GM11168 (cell line): ENCODE measurements around the gene TICAM2.

ENCODE experiments used
- in situ Hi-C: fragments of 300-500 bp; cut with MboI; formaldehyde crosslinking; loops from one replicate; pipeline ENCODE4 v1.12.0; 2022; ENCODE audit warnings: low sequenced_read_pairs; ENCODE audit not compliant: unreplicated experiment

The TICAM2 gene

GRCh38 chr5:115616472-115616871 is 14.2 kb upstream of the TICAM2 start:
- in situ Hi-C loops: no loop called here

- in situ Hi-C loops: no loop called here
Observed at GRCh38 chr5:115611873-115612272, 9.6 kb upstream of the TICAM2 start.

GRCh38 chr5:115607935-115608334 is 5.7 kb upstream of the TICAM2 start:
- in situ Hi-C loops: no loop called here

GRCh38 chr5:115605436-115605835 is 3.2 kb upstream of the TICAM2 start:
- in situ Hi-C loops: no loop called here

DNA sequence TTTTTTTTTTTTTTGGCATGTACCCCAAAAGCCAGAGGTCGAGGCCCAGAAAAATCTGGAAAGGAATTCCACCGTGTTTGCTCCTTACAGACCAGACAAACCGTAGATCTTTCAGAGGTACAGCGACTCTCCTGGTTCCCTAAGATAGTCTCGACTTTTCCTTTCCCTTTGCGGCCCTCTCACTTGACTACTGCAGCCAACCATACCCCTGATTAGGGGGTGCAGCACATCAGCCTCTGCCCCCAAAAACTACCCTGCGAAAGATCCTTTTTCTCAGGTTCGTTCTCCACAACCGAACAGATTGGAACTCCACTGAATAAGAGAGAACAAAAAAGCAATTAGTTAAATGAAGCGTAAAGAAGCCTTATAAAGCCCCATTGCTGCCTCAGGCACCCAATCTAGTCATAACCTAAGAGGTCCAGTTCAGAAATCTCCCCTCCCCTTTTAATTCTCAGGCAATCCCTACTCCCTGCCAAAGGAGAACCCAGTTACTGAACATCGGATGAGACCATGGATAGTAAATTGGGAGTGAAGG is 379 bp upstream of the TICAM2 start:
- in situ Hi-C loops: no loop called here

DNA sequence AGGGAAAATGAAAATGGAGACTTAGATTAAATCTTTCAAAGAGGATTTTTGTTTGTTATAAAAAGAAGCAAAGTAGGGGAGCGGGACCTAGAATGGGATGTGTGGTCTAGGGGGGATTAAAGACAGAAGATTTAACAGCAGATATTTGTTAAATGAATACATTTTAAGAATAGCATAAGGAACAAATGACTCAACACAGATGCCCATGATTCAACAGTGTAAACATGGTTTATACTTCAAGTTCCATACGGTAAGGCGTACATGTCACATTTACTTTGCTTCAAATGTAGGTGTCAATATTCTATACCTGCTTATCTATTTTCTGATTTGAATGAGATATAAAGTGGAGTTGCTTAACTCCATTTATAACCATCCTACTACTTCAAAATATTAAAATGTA is 1.5 kb downstream of the TICAM2 start:
- in situ Hi-C loops: no loop called here

GRCh38 chr5:115599924-115600323 is 2.4 kb downstream of the TICAM2 start:
- in situ Hi-C loops: no loop called here

DNA sequence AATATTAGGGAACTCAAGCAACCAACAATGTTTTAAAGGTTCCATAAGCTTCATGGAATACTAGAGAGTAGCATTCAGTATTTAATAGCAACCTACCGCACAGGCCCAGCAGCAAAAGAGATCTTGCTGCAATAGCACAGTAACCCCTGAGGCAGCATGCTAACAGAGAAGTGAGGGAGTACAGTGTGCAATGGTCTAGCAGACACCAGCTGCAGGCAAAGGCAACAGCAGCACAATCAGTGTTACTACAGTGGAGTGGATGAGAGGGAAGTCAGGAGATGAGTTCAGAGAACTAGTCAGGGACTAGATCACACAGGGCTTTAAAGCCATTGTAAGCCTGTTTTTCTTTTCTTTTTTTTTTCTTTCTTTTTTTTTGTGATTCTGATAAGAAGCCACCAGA is 2.8 kb downstream of the TICAM2 start:
- in situ Hi-C loops: no loop called here

DNA sequence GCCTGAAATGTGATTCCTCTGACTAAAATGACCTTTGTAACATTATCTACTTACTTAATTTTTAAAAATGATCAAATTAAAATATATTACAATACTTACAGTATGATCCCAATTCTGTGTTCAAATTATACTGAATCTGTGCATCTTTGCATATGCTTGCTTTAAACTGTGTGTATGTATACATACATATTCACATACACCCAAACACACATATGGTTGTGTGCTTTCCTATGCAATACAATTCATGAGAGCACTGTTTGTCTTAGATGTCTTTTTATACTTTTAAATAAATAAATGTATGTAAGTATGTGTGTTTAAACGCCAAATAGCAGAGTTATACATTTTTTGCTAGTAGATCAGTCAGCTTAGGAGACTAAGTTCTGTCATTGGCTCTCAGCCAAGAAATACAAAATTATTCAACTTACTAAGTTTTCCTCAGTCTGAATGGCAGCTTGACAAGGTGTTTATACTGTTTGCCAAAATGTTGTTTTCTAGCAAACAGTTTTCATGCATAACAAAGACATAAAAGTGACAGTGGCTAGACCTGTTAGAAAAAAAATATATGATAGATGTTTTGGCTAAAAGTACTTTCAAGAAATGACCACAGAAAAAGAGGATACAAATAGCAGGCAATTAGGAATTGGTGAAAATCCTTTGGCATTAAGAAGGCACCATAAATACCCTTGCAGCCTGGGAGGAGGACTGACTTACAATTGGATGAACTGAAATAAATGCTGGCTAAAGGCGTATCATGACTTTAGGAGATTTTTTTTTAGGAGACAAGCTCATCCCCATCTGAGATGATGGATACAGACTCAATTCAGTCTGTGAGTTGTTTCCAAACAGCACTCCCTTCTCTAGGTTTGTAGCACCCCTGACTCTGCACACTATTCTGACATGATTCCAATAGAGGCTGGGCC is 7.9 kb downstream of the TICAM2 start:
- in situ Hi-C loops: loop anchor here (5.0 kb wide), 1 partner anchor 287 kb away; no protein-coding TSS in a partner anchor

- in situ Hi-C loops: no loop called here
Observed at GRCh38 chr5:115589043-115589442, 13.2 kb downstream of the TICAM2 start.

GRCh38 chr5:115588640-115589039 is 13.6 kb downstream of the TICAM2 start:
- in situ Hi-C loops: no loop called here

DNA sequence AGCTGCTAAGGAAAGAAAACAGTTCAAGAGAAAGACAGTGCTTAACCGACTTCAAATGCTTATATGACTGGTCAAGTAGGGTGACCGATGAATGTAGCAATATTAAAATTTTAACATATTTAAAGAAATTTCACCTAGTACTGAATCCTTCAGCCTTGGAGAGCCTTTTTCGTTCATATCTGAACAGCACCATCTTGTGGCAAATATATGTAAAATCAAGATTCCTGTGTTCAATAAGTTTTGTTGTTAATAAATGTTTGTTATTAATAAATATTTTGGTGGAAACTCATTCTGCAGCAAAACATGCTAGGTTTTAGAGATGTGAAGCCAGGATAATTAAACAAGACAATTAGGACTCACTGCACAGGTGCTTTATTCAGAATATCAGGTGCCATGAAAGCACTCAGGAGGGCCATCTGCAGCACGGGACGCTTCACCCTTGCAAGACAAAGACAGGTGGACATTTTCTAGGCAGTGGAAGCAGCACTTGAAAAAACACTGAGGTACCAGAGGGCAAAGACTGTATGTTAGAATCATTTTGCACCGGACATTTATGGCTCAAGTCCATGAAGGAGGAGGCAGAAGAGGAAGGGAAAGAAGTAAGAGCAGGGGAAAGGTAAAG is 15.6 kb downstream of the TICAM2 start:
- in situ Hi-C loops: no loop called here

- in situ Hi-C loops: no loop called here
Observed at GRCh38 chr5:115585265-115585664, 17.0 kb downstream of the TICAM2 start.

DNA sequence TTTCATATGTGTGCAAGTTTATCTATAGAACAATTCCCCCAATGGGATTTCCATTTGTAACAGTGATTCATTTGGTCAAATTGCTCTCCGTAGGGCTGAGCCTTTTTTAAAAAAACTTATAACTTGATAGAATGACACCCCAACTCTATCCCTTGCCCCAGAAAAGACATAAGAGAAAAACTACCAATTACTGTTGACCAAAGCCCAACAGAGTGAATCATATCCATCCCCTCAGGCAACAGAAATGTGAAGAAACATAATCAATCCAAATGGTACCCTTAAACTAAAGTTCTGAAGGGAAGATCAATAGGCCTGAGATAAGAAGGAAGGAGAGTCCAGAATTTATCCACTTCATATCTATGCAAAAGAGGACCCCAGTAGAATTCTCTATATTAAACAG is 17.8 kb downstream of the TICAM2 start:
- in situ Hi-C loops: no loop called here

DNA sequence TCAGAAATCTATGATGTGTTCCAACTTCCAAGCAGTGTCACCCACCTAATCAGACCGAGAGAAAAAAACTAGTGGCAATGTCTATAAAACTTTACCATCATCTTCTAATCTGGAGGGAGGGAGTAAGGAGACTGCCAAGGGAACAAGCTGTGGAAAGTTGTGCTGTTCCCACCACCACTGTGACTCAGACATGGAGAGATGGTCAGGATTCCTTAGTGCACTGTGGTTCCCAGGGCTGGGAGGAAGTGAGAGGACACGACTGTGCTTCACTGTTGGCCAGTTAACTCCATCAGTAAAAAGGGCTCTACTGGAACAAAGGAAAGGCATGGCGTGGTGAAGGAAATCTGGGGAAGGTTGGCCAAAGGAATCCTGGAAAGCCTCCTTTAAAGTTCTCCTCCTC is 18.8 kb downstream of the TICAM2 start:
- in situ Hi-C loops: no loop called here

- in situ Hi-C loops: no loop called here
Observed at GRCh38 chr5:115580941-115581340, 21.3 kb downstream of the TICAM2 start.

DNA sequence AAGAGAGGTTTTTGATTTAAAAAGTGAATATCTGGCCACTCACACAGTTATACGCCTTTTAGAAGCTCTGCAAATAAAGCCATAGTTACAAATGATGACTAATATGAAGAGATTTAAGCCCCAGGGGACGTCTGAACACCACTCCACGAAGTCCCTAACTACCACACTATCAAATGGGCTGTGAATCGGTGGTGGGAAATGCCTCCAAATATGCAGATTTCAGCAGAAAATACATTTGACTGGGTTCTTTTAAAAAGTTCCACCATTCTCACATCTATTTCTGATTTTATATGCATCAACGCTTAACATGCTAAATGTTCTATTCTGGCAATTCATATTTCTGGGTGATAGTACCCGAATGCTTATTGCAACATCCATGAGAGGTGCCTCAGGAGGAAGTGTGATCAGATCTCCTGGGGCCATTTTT is 22.5 kb downstream of the TICAM2 start:
- in situ Hi-C loops: no loop called here

- in situ Hi-C loops: no loop called here
Observed at GRCh38 chr5:115579216-115579615, 23.1 kb downstream of the TICAM2 start.

- in situ Hi-C loops: no loop called here
Observed at GRCh38 chr5:115578657-115579056, 23.6 kb downstream of the TICAM2 start.

DNA sequence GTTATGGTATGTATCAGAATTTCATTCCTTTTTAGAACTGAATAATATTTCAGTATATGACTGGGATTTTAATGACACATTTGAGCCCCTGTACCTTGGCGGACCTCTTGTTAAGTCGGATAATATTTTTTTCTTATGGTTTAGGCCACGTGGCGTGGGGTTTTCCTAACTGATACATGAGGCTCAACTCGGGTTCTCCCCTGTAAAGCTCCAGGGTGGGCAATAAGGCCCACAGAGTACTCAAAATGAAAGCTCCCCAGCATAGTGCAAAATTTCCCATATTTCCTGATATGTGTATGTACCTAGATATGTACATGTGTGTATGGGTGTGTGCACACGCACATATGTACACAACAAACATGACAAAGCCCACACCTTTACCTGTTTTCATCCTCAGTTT is 24.5 kb downstream of the TICAM2 start:
- in situ Hi-C loops: no loop called here

GRCh38 chr5:115577329-115577728 is 24.9 kb downstream of the TICAM2 start:
- in situ Hi-C loops: no loop called here
